ENCODE measurements around the gene PLA2R1. TPM values are rescaled to one million over a fixed set of nuclear protein-coding genes. Genes with fewer than 3 reads are reported as not detected.

PLA2R1 gene
- total RNA-seq, 1 donor from 2014 or later: 46.5 TPM

- no peak for DNase-seq (ENCODE audit: low spot score)
- Mint-ChIP-seq H3K4me3 (ENCODE audit: unreplicated experiment) (no peak overlapping the region), H3K9me3 (ENCODE audit: low read depth) (no peaks in the 10 kb centered on the region), H3K4me1 (ENCODE audit: low read depth) (peaks cover 52% of the 10 kb centered on the region), H3K27ac (ENCODE audit: unreplicated experiment) (peak overlapping the region; percentile 70), H3K36me3 (ENCODE audit: low read depth) (no peaks in the 10 kb centered on the region), H3K27me3 (ENCODE audit: low read depth) (no peaks in the 10 kb centered on the region)
- no peak for TF ChIP-seq CTCF (IDR thresholded peaks at IDR 0.05)
Observed at GRCh38 chr2:160052531-160052930, 9.9 kb downstream of the PLA2R1 start.

DNA sequence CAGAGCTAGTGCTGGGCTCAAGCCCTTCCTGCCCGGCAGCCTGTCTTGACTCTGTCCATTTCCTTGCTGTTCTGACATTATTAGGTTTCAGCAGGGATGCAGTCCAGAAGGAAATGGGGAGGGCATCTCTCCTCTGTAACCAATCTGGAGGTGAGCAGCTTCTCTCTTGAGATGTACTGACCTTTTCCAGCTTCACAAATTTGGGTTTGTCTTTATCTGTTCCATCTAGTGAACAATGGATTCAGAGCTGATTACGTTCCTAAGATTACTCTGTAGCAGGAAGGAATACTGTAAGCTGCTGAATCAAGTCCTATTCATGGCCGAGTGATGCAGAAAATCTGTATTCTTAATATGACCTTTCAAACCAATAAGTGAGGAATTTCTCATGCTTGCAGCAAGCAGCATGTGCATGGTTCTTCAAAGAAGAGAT is 11.0 kb downstream of the PLA2R1 start:
- no peak for DNase-seq (ENCODE audit: low spot score)
- Mint-ChIP-seq H3K36me3 (ENCODE audit: low read depth) (peaks cover under 1% of the 10 kb centered on the region), H3K4me3 (ENCODE audit: unreplicated experiment) (no peak overlapping the region), H3K9me3 (ENCODE audit: low read depth) (no peaks in the 10 kb centered on the region), H3K4me1 (ENCODE audit: low read depth) (peaks cover 41% of the 10 kb centered on the region), H3K27ac (ENCODE audit: unreplicated experiment) (peak overlapping the region; percentile 32), H3K27me3 (ENCODE audit: low read depth) (no peaks in the 10 kb centered on the region)
- TF ChIP-seq CTCF (IDR thresholded peaks at IDR 0.05): no peak

- H3K27ac Mint-ChIP-seq (ENCODE audit: unreplicated experiment): no peak overlapping the region
- H3K9me3 Mint-ChIP-seq (ENCODE audit: low read depth): no peaks in the 10 kb centered on the region
- no peak for TF ChIP-seq CTCF (IDR thresholded peaks at IDR 0.05)
- no peak for DNase-seq (ENCODE audit: low spot score)
- H3K27me3 Mint-ChIP-seq (ENCODE audit: low read depth): no peaks in the 10 kb centered on the region
- H3K36me3 Mint-ChIP-seq (ENCODE audit: low read depth): peaks cover 8% of the 10 kb centered on the region
- peaks cover 31% of the 10 kb centered on the region for H3K4me1 Mint-ChIP-seq (ENCODE audit: low read depth)
- no peak overlapping the region for H3K4me3 Mint-ChIP-seq (ENCODE audit: unreplicated experiment)
Observed at GRCh38 chr2:160050147-160050546, 12.3 kb downstream of the PLA2R1 start.

DNA sequence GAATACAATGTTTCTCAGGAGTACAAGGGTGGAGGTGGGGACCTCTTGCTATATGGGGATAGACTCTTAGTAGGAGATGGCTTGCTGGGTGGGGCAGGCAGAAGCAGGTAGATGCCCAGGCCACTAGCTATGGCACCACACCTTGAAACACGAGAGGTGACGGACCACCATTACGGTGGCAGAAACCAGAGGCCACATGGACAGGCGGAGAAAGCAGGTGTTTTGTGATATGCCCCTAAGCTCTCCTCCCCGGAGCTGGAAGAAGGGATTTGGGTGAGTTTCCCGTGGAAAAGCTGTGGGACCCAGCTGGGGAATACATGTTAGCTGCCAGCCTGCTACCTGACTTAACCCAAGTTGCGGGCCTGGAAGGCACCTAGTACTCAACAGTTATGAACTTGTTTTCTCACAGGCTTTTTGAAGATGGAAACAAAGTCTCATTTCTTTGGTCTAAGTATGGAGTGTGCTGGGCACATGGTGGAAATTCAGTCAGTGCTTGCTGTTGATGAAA is 16.7 kb downstream of the PLA2R1 start:
- TF ChIP-seq CTCF (IDR thresholded peaks at IDR 0.05): no peak
- no peak overlapping the region for H3K27ac Mint-ChIP-seq (ENCODE audit: unreplicated experiment)
- no peaks in the 10 kb centered on the region for H3K9me3 Mint-ChIP-seq (ENCODE audit: low read depth)
- DNase-seq (ENCODE audit: low spot score): no peak
- H3K4me3 Mint-ChIP-seq (ENCODE audit: unreplicated experiment): no peak overlapping the region
- peaks cover 23% of the 10 kb centered on the region for H3K4me1 Mint-ChIP-seq (ENCODE audit: low read depth)
- no peaks in the 10 kb centered on the region for H3K27me3 Mint-ChIP-seq (ENCODE audit: low read depth)
- peaks cover 24% of the 10 kb centered on the region for H3K36me3 Mint-ChIP-seq (ENCODE audit: low read depth)

DNA sequence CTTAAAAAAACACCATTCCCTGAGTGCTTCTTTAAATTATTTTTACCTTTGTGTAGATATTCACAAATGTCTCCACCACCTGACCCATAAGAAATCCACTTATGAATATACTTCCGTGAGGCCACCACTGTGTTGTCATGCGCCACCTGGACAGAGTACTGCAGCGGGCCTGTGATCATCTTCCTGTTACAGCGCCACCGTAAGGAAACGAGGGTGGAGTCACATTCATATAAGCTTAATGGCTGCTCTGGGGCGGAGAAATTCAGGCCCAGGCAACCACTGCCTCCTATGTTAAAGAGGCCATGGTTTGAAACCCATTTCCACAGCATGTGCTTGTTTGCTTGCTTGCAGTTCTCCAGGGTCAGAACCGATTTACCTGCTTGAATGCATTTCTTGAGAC is 17.7 kb downstream of the PLA2R1 start:
- Mint-ChIP-seq H3K27ac (ENCODE audit: unreplicated experiment) (no peak overlapping the region), H3K27me3 (ENCODE audit: low read depth) (no peaks in the 10 kb centered on the region), H3K36me3 (ENCODE audit: low read depth) (peaks cover 24% of the 10 kb centered on the region), H3K9me3 (ENCODE audit: low read depth) (no peaks in the 10 kb centered on the region), H3K4me1 (ENCODE audit: low read depth) (peaks cover 29% of the 10 kb centered on the region), H3K4me3 (ENCODE audit: unreplicated experiment) (no peak overlapping the region)
- TF ChIP-seq CTCF (IDR thresholded peaks at IDR 0.05): no peak
- DNase-seq (ENCODE audit: low spot score): no peak

Data from chondrocyte (in vitro differentiated cells).